Stomach (tissue), 9 donors: Measurements from ENCODE around the gene EMD. TPM values are rescaled to one million over a fixed set of nuclear protein-coding genes. Genes with fewer than 3 reads are reported as not detected.
A peak's percentile ranks its signal among the peaks of the same experiment; 100 is the strongest.

Source experiments
- DNase-seq, 2 donors: peaks; one replicate each; pipeline versions ENCODE4 v3.0.0 to v3.0.0-alpha.2; 2013 to 2019
- H3K27ac ChIP-seq, 5 donors: fragments of 200-600 bp in 4 of 5; sonication (generic) in 4 of 5; one replicate each; pipeline ENCODE4 v1.5.1; 2013 to 2019; ENCODE audit warnings: mild to moderate bottlenecking in 1 of 5, moderate library complexity in 1 of 5
- H3K27me3 ChIP-seq, 3 donors: fragments of 200-600 bp; sonication (generic); one replicate each; pipeline ENCODE4 v1.5.1; 2017 to 2019; ENCODE audit warnings: mixed run types in 1 of 3
- H3K36me3 ChIP-seq, 4 donors: fragments of 200-600 bp; sonication (generic); 1 replicate in 3 of 4; 2 replicates in 1 of 4; pipeline ENCODE4 v1.5.1; 2016 to 2019
- H3K4me1 ChIP-seq, 4 donors: fragments of 200-600 bp; sonication (generic); one replicate each; pipeline ENCODE4 v1.5.1; 2016 to 2019
- H3K4me3 ChIP-seq, 4 donors: fragments of 200-600 bp; sonication (generic) in 3 of 4; one replicate each; pipeline ENCODE4 v1.5.1; 2016 to 2019; ENCODE audit warnings: mild to moderate bottlenecking in 1 of 4
- H3K9me3 ChIP-seq, 4 donors: fragments of 200-600 bp; sonication (generic); one replicate each; pipeline ENCODE4 v1.5.1; 2016 to 2019
- CTCF ChIP-seq, 7 experiments: fragments of 450-650 bp in 4 of 7; fragments of 200-600 bp in 3 of 7; sonication (generic) in 3 of 7; IDR thresholded peaks; one replicate each; pipeline ENCODE4 v1.5.1; 2016 to 2019; ENCODE audit warnings: antibody characterized with exemption in 7 of 7, control low read depth in 2 of 7, mild to moderate bottlenecking in 1 of 7
- EP300 ChIP-seq: sonication (generic); formaldehyde crosslinking; IDR thresholded peaks from one replicate; pipeline ENCODE4 v1.6.1; 2017; ENCODE audit warnings: antibody characterized with exemption
- POLR2A ChIP-seq, 4 donors: fragments of 450-650 bp; IDR thresholded peaks; one replicate each; pipeline ENCODE4 v1.6.1; 2016; ENCODE audit warnings: antibody characterized with exemption in 4 of 4, control low read depth in 2 of 4, mild to moderate bottlenecking in 1 of 4, moderate library complexity in 1 of 4
- POLR2AphosphoS5 ChIP-seq, 3 donors: sonication (generic); formaldehyde crosslinking; IDR thresholded peaks; one replicate each; pipeline ENCODE4 v1.6.1; 2016; ENCODE audit warnings: antibody characterized with exemption in 3 of 3
- WGBS, 5 donors: extraction: QIAGEN DNeasy Blood & Tissue Kit in 3 of 5; methylation state at CpG; one replicate each; pipeline versions ENCODE4 v1.1.5 to v1.1.7; 2013 to 2018; 5-methylcytosine and 5-hydroxymethylcytosine counted together
- intact Hi-C: fragments of 100-400 bp; cut with DNase I; formaldehyde crosslinking; loops from one replicate; pipeline ENCODE4 v1.15.1; 2023; ENCODE audit warnings: low total_unique reads
- polyA plus RNA-seq, 3 donors: library from polyadenylated mRNA; stranded (reverse); fragments of 200-250 nt; gene quantifications; one replicate each; pipeline ENCODE4 v1.2.3, GENCODE V29; 2013
- total RNA-seq, 5 donors: library from RNA; depleted of rRNA; stranded (reverse); fragments of >200 nt; gene quantifications; one replicate each; pipeline versions ENCODE4 v1.1.0 to v1.2.3, GENCODE V29; 2014 to 2016
- donor health status: healthy with polysubstance abuse.
- donor health status: Bipolar disorder and iron deficiency.
- donor health status: healthy.

Gene EMD
- total and polyA plus RNA-seq, 8 donors, result 24.2 to 135 (median 55.7) TPM

- no peaks in the 10 kb centered on the region for H3K9me3 ChIP-seq
- H3K4me1 ChIP-seq, result peaks cover 4 to 38% (median 29%) of the 10 kb centered on the region in 4 donors
- DNase-seq, result peak in 1 of 2 donors; percentile 44
- H3K36me3 ChIP-seq, result peaks cover 0 to 14% (median 7%) of the 10 kb centered on the region in 4 donors
- no peaks in the 10 kb centered on the region for H3K27me3 ChIP-seq
- intact Hi-C loops, result no loop called here
- WGBS, 5 donors, result 0 to 51% (median 4%) methylated on average over 10 to 38 of the region's 38 CpGs
- TF ChIP-seq CTCF (IDR thresholded peaks at IDR 0.05) (no peak), POLR2AphosphoS5 (IDR thresholded peaks at IDR 0.05) (no peak), EP300 (no peak), POLR2A (IDR thresholded peaks at IDR 0.05) (no peak)
- peak overlapping the region; percentile 59 to 75 (median 64) for H3K4me3 ChIP-seq
- peak overlapping the region; percentile 86 to 99 (median 98) for H3K27ac ChIP-seq
Measured at GRCh38 chrX:154379569-154379951, 465 bp downstream of the EMD start.

GRCh38 chrX:154380153-154380552 is 1.1 kb downstream of the EMD start:
- TF ChIP-seq POLR2AphosphoS5 (IDR thresholded peaks at IDR 0.05) (no peak), CTCF (IDR thresholded peaks at IDR 0.05) (no peak), EP300 (no peak), POLR2A (IDR thresholded peaks at IDR 0.05) (no peak)

GRCh38 chrX:154380787-154381186 is 1.7 kb downstream of the EMD start:
- peak overlapping the region; percentile 59 to 75 (median 64) for H3K4me3 ChIP-seq

More at GRCh38 chrX:154380153-154380552, 1.1 kb downstream of the EMD start:
- intact Hi-C loops, result no loop called here
- Histone ChIP-seq H3K27ac (peak overlapping the region; percentile 33 to 99 (median 98)), H3K36me3 (peaks cover 0 to 14% (median 7%) of the 10 kb centered on the region in 4 donors), H3K4me1 (peaks cover 0 to 32% (median 26%) of the 10 kb centered on the region in 4 donors), H3K9me3 (no peaks in the 10 kb centered on the region), H3K27me3 (no peaks in the 10 kb centered on the region), H3K4me3 (peak overlapping the region; percentile 59 to 75 (median 64))
- WGBS, 5 donors, result 24 to 50% (median 27%) methylated on average over 6 to 13 of the region's 13 CpGs
- peak in 1 of 2 donors; percentile 49 for DNase-seq

GRCh38 chrX:154381271-154381670 is 2.2 kb downstream of the EMD start:
- Histone ChIP-seq H3K36me3 (peaks cover 0 to 14% (median 7%) of the 10 kb centered on the region in 4 donors), H3K27ac (peak overlapping the region in 2 of 5 donors; percentile 97 to 99), H3K9me3 (no peaks in the 10 kb centered on the region), H3K27me3 (no peaks in the 10 kb centered on the region), H3K4me1 (peaks cover 0 to 29% (median 26%) of the 10 kb centered on the region in 4 donors), H3K4me3 (no peak overlapping the region)
- 61 to 79% (median 72%) methylated on average over 6 of the region's 6 CpGs for WGBS, 5 donors
- TF ChIP-seq EP300 (no peak), CTCF (IDR thresholded peaks at IDR 0.05) (no peak), POLR2A (IDR thresholded peaks at IDR 0.05) (no peak), POLR2AphosphoS5 (IDR thresholded peaks at IDR 0.05) (no peak)
- no peak for DNase-seq
- intact Hi-C loops, result no loop called here

More at GRCh38 chrX:154380787-154381186, 1.7 kb downstream of the EMD start:
- no peak for DNase-seq
- TF ChIP-seq EP300 (no peak), POLR2AphosphoS5 (IDR thresholded peaks at IDR 0.05) (no peak)
- 74 to 86% (median 83%) methylated on average over 13 to 14 of the region's 14 CpGs for WGBS, 5 donors
- H3K27me3 ChIP-seq, result no peaks in the 10 kb centered on the region
- H3K27ac ChIP-seq, result peak overlapping the region in 4 of 5 donors; percentile 97 to 99 (median 98)
- H3K4me1 ChIP-seq, result peaks cover 0 to 29% (median 26%) of the 10 kb centered on the region in 4 donors
- peaks cover 0 to 14% (median 7%) of the 10 kb centered on the region in 4 donors for H3K36me3 ChIP-seq
- intact Hi-C loops, result no loop called here
- H3K9me3 ChIP-seq, result no peaks in the 10 kb centered on the region

- intact Hi-C loops, result no loop called here
- TF ChIP-seq CTCF (IDR thresholded peaks at IDR 0.05) (no peak), EP300 (no peak), POLR2AphosphoS5 (IDR thresholded peaks at IDR 0.05) (no peak), POLR2A (IDR thresholded peaks at IDR 0.05) (no peak)
Measured at GRCh38 chrX:154382483-154383069, 3.5 kb downstream of the EMD start.

More at GRCh38 chrX:154382483-154383069, 3.5 kb downstream of the EMD start:
- no peaks in the 10 kb centered on the region for H3K9me3 ChIP-seq
- peak in 1 of 2 donors; percentile 53 for DNase-seq
- peaks cover 0 to 29% (median 23%) of the 10 kb centered on the region in 4 donors for H3K4me1 ChIP-seq
- peaks cover 0 to 14% (median 7%) of the 10 kb centered on the region in 4 donors for H3K36me3 ChIP-seq
- no peaks in the 10 kb centered on the region for H3K27me3 ChIP-seq
- 66 to 78% (median 71%) methylated on average over 5 to 11 of the region's 11 CpGs for WGBS, 5 donors
- H3K4me3 ChIP-seq, result no peak overlapping the region
- H3K27ac ChIP-seq, result peak overlapping the region in 1 of 5 donors; percentile 97
